Measurements from ENCODE around the gene TMEM219.
A peak's percentile ranks its signal among the peaks of the same experiment; 100 is the strongest.

TMEM219 gene

GRCh38 chr16:30005341-30006094 is 43.6 kb downstream of the TMEM219 start:
- H3K4me1 ChIP-seq (ENCODE audit: insufficient read depth, insufficient read length) = peaks cover 21% of the 10 kb centered on the region
- peaks cover 6% of the 10 kb centered on the region for H3K27me3 ChIP-seq (ENCODE audit: insufficient read depth, insufficient read length)
- H3K36me3 ChIP-seq (ENCODE audit: insufficient read depth, insufficient read length, low read length) = peaks cover 66% of the 10 kb centered on the region
- no peak for TF ChIP-seq SUZ12 (IDR thresholded peaks at IDR 0.05; ENCODE audit: extremely low read depth, insufficient read depth, insufficient read length)
- no peak for TF ChIP-seq YY1 (IDR thresholded peaks at IDR 0.05; ENCODE audit: insufficient read depth, insufficient read length)
- no peaks in the 10 kb centered on the region for H3K9me3 ChIP-seq (ENCODE audit: insufficient read depth, low read length)
- no peak overlapping the region for H3K4me3 ChIP-seq (ENCODE audit: insufficient read length, low read depth)
- DNase-seq (ENCODE audit: low read depth, low spot score) = no peak
- no peak overlapping the region for H3K9ac ChIP-seq (ENCODE audit: insufficient read length, low read depth)

- Histone ChIP-seq H3K4me1 (ENCODE audit: insufficient read depth, insufficient read length) (peaks cover 22% of the 10 kb centered on the region), H3K4me3 (ENCODE audit: insufficient read length, low read depth) (no peak overlapping the region), H3K9me3 (ENCODE audit: insufficient read depth, low read length) (no peaks in the 10 kb centered on the region), H3K36me3 (ENCODE audit: insufficient read depth, insufficient read length, low read length) (peaks cover 60% of the 10 kb centered on the region), H3K9ac (ENCODE audit: insufficient read length, low read depth) (no peak overlapping the region), H3K27me3 (ENCODE audit: insufficient read depth, insufficient read length) (peaks cover 7% of the 10 kb centered on the region)
- no peak for DNase-seq (ENCODE audit: low read depth, low spot score)
- no peak for TF ChIP-seq YY1 (IDR thresholded peaks at IDR 0.05; ENCODE audit: insufficient read depth, insufficient read length)
- TF ChIP-seq SUZ12 (IDR thresholded peaks at IDR 0.05; ENCODE audit: extremely low read depth, insufficient read depth, insufficient read length) = no peak
- TF ChIP-seq ZNF274 (IDR thresholded peaks at IDR 0.05; ENCODE audit: low read depth, low read length) = no peak
These were observed 44.2 kb downstream of the TMEM219 start for GRCh38 chr16:30006095-30006473.

- peaks cover 7% of the 10 kb centered on the region for H3K27me3 ChIP-seq (ENCODE audit: insufficient read depth, insufficient read length)
- no peak for DNase-seq (ENCODE audit: low read depth, low spot score)
- no peaks in the 10 kb centered on the region for H3K9me3 ChIP-seq (ENCODE audit: insufficient read depth, low read length)
- H3K9ac ChIP-seq (ENCODE audit: insufficient read length, low read depth) = no peak overlapping the region
- no peak overlapping the region for H3K4me3 ChIP-seq (ENCODE audit: insufficient read length, low read depth)
- no peak for TF ChIP-seq ZNF274 (IDR thresholded peaks at IDR 0.05; ENCODE audit: low read depth, low read length)
- no peak for TF ChIP-seq SUZ12 (IDR thresholded peaks at IDR 0.05; ENCODE audit: extremely low read depth, insufficient read depth, insufficient read length)
- no peak for TF ChIP-seq YY1 (IDR thresholded peaks at IDR 0.05; ENCODE audit: insufficient read depth, insufficient read length)
- peaks cover 53% of the 10 kb centered on the region for H3K36me3 ChIP-seq (ENCODE audit: insufficient read depth, insufficient read length, low read length)
- H3K4me1 ChIP-seq (ENCODE audit: insufficient read depth, insufficient read length) = peaks cover 22% of the 10 kb centered on the region
These were observed 44.9 kb downstream of the TMEM219 start for GRCh38 chr16:30006659-30007377.

- no peak overlapping the region for H3K4me3 ChIP-seq (ENCODE audit: insufficient read length, low read depth)
- H3K9ac ChIP-seq (ENCODE audit: insufficient read length, low read depth) = no peak overlapping the region
- TF ChIP-seq ZNF274 (IDR thresholded peaks at IDR 0.05; ENCODE audit: low read depth, low read length) (no peak), YY1 (IDR thresholded peaks at IDR 0.05; ENCODE audit: insufficient read depth, insufficient read length) (no peak), SUZ12 (IDR thresholded peaks at IDR 0.05; ENCODE audit: extremely low read depth, insufficient read depth, insufficient read length) (no peak)
- peaks cover 47% of the 10 kb centered on the region for H3K36me3 ChIP-seq (ENCODE audit: insufficient read depth, insufficient read length, low read length)
- no peak for DNase-seq (ENCODE audit: low read depth, low spot score)
- no peaks in the 10 kb centered on the region for H3K9me3 ChIP-seq (ENCODE audit: insufficient read depth, low read length)
- peaks cover 25% of the 10 kb centered on the region for H3K4me1 ChIP-seq (ENCODE audit: insufficient read depth, insufficient read length)
- H3K27me3 ChIP-seq (ENCODE audit: insufficient read depth, insufficient read length) = peaks cover 7% of the 10 kb centered on the region
These were observed 45.6 kb downstream of the TMEM219 start for GRCh38 chr16:30007378-30007895.

GRCh38 chr16:30009085-30009862 is 47.4 kb downstream of the TMEM219 start:
- H3K27me3 ChIP-seq (ENCODE audit: insufficient read depth, insufficient read length) = peaks cover 7% of the 10 kb centered on the region
- no peak overlapping the region for H3K4me3 ChIP-seq (ENCODE audit: insufficient read length, low read depth)
- no peak for DNase-seq (ENCODE audit: low read depth, low spot score)
- H3K4me1 ChIP-seq (ENCODE audit: insufficient read depth, insufficient read length) = peaks cover 25% of the 10 kb centered on the region
- H3K9ac ChIP-seq (ENCODE audit: insufficient read length, low read depth) = no peak overlapping the region
- H3K9me3 ChIP-seq (ENCODE audit: insufficient read depth, low read length) = no peaks in the 10 kb centered on the region
- peaks cover 31% of the 10 kb centered on the region for H3K36me3 ChIP-seq (ENCODE audit: insufficient read depth, insufficient read length, low read length)
- TF ChIP-seq ZNF274 (IDR thresholded peaks at IDR 0.05; ENCODE audit: low read depth, low read length) (no peak), YY1 (IDR thresholded peaks at IDR 0.05; ENCODE audit: insufficient read depth, insufficient read length) (no peak), SUZ12 (IDR thresholded peaks at IDR 0.05; ENCODE audit: extremely low read depth, insufficient read depth, insufficient read length) (no peak)

GRCh38 chr16:30009990-30010843 is 48.3 kb downstream of the TMEM219 start:
- peak overlapping the region; percentile 87 for H3K9ac ChIP-seq (ENCODE audit: insufficient read length, low read depth)
- peak overlapping the region; percentile 82 for H3K4me3 ChIP-seq (ENCODE audit: insufficient read length, low read depth)
- TF ChIP-seq YY1 (IDR thresholded peaks at IDR 0.05; ENCODE audit: insufficient read depth, insufficient read length) (no peak), ZNF274 (IDR thresholded peaks at IDR 0.05; ENCODE audit: low read depth, low read length) (no peak), SUZ12 (IDR thresholded peaks at IDR 0.05; ENCODE audit: extremely low read depth, insufficient read depth, insufficient read length) (no peak)
- peaks cover 7% of the 10 kb centered on the region for H3K27me3 ChIP-seq (ENCODE audit: insufficient read depth, insufficient read length)
- H3K4me1 ChIP-seq (ENCODE audit: insufficient read depth, insufficient read length) = peaks cover 19% of the 10 kb centered on the region
- no peaks in the 10 kb centered on the region for H3K9me3 ChIP-seq (ENCODE audit: insufficient read depth, low read length)
- H3K36me3 ChIP-seq (ENCODE audit: insufficient read depth, insufficient read length, low read length) = peaks cover 23% of the 10 kb centered on the region
- no peak for DNase-seq (ENCODE audit: low read depth, low spot score)

Measured in NT2/D1 (cell line).